H1 (cell line): ENCODE measurements around the gene GSG1L.

Experiments used
- CEBPB ChIP-seq: IDR thresholded peaks from 2 replicates; pipeline ENCODE4 v1.6.1; 2012; ENCODE audit warnings: low read depth, low read length
- EZH2 ChIP-seq: fragments of 200-600 bp; sonication (generic); IDR thresholded peaks from 2 replicates; pipeline ENCODE4 v1.7.1; 2012; ENCODE audit warnings: low read depth, mild to moderate bottlenecking, moderate library complexity, low read length, inconsistent platforms; ENCODE audit not compliant: severe bottlenecking
- POLR2A ChIP-seq, 2 experiments: IDR thresholded peaks; 1 replicate in 1 of 2; 2 replicates in 1 of 2; pipeline ENCODE4 v1.6.1; 2011; ENCODE audit warnings: low read depth in 2 of 2, low read length in 2 of 2, mild to moderate bottlenecking in 2 of 2; ENCODE audit errors: control extremely low read depth in 1 of 2
- POLR2AphosphoS5 ChIP-seq: IDR thresholded peaks from 2 replicates; pipeline ENCODE4 v1.6.1; 2011; ENCODE audit warnings: low read depth, low read length
- RAD21 ChIP-seq, 2 experiments: IDR thresholded peaks in 1 of 2; conservative IDR thresholded peaks in 1 of 2; 2 replicates each; pipeline ENCODE4 v1.6.1; 2011; ENCODE audit warnings: low read depth in 2 of 2, low read length in 2 of 2, improper control_type of control experiment in 1 of 2, inconsistent platforms in 1 of 2, mild to moderate bottlenecking in 1 of 2, moderate library complexity in 1 of 2
- SIX5 ChIP-seq: IDR thresholded peaks from 2 replicates; pipeline ENCODE4 v1.6.1; 2011; ENCODE audit warnings: mild to moderate bottlenecking, low read depth, low read length
- TBP ChIP-seq: IDR thresholded peaks from 2 replicates; pipeline ENCODE4 v1.6.1; 2011; ENCODE audit warnings: low read depth, low read length, improper control_type of control experiment
- TEAD4 ChIP-seq: IDR thresholded peaks from 2 replicates; pipeline ENCODE4 v1.6.1; 2012; ENCODE audit warnings: low read depth, low read length, inconsistent platforms, mixed read lengths
- TF ChIP-seq, protein P1 (sequence below), 3 experiments: IDR thresholded peaks; 1 replicate in 2 of 3; 2 replicates in 1 of 3; pipeline versions ENCODE4 v1.5.1 to v1.6.1; 2011; ENCODE audit warnings: low read length in 3 of 3, mild to moderate bottlenecking in 3 of 3, inconsistent platforms in 2 of 3, low read depth in 1 of 3, moderate library complexity in 1 of 3; ENCODE audit not compliant: insufficient read depth in 1 of 3; ENCODE audit errors: control extremely low read depth in 1 of 3
- TF ChIP-seq, protein P2 (sequence below): IDR thresholded peaks from 2 replicates; pipeline ENCODE4 v1.6.1; 2012; ENCODE audit warnings: inconsistent platforms

DNA sequence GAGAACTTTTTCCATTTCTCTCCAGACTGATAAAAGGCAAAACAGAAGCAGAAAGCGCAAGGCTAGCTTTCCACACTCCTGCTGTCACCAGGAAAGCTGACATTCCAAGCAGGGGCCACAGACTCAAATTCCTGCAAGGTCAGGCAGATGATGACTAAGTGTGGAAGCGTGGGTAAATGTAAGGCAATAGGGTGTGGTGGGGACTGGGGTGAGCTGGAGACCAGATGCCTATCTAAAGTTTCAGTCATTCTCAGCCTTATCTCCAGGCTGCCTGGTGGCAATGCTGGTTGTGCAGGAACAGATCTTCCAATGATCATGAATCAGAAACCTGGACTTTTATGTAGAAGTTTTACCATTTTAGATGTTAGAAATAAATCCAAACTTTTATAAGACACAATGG lies 224.1 kb downstream of the GSG1L start:
- TF ChIP-seq POLR2AphosphoS5 (no peak), TEAD4 (no peak), EZH2 (no peak), POLR2A (IDR thresholded peaks at IDR 0.05; ENCODE audit: control extremely low read depth in 1 of 2, low read depth in 2 of 2, low read length in 2 of 2) (no peak), RAD21 (IDR thresholded peaks at IDR 0.05 in 1 of 2, conservative IDR thresholded peaks at IDR 0.05 in 1 of 2; ENCODE audit: low read depth in 2 of 2, low read length in 2 of 2) (no peak), SIX5 (no peak), TBP (no peak), CEBPB (no peak)
- TF ChIP-seq, protein P1, sequence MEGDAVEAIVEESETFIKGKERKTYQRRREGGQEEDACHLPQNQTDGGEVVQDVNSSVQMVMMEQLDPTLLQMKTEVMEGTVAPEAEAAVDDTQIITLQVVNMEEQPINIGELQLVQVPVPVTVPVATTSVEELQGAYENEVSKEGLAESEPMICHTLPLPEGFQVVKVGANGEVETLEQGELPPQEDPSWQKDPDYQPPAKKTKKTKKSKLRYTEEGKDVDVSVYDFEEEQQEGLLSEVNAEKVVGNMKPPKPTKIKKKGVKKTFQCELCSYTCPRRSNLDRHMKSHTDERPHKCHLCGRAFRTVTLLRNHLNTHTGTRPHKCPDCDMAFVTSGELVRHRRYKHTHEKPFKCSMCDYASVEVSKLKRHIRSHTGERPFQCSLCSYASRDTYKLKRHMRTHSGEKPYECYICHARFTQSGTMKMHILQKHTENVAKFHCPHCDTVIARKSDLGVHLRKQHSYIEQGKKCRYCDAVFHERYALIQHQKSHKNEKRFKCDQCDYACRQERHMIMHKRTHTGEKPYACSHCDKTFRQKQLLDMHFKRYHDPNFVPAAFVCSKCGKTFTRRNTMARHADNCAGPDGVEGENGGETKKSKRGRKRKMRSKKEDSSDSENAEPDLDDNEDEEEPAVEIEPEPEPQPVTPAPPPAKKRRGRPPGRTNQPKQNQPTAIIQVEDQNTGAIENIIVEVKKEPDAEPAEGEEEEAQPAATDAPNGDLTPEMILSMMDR (IDR thresholded peaks at IDR 0.05; ENCODE audit: control extremely low read depth in 1 of 3, insufficient read depth in 1 of 3, low read depth in 1 of 3, low read length in 3 of 3), result no peak
- TF ChIP-seq, protein P2, sequence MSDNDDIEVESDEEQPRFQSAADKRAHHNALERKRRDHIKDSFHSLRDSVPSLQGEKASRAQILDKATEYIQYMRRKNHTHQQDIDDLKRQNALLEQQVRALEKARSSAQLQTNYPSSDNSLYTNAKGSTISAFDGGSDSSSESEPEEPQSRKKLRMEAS, result no peak
